OCI-LY7 (cell line): Measurements from ENCODE around the gene C13orf42.

Experiments
- EZH2phosphoT487 ChIP-seq: fragments of 200-600 bp; sonication (generic); IDR thresholded peaks from 2 replicates; pipeline ENCODE4 v1.6.1; 2018; ENCODE audit warnings: low read depth, borderline replicate concordance, mild to moderate bottlenecking, mixed run types, antibody characterized with exemption, low read length, moderate library complexity, mixed read lengths
- TF ChIP-seq, protein P1 (sequence below): fragments of 200-600 bp; sonication (generic); conservative IDR thresholded peaks from 2 replicates; pipeline ENCODE4 v1.5.1; 2014; ENCODE audit warnings: mild to moderate bottlenecking, antibody characterized with exemption, low read length, moderate library complexity, mixed read lengths

DNA sequence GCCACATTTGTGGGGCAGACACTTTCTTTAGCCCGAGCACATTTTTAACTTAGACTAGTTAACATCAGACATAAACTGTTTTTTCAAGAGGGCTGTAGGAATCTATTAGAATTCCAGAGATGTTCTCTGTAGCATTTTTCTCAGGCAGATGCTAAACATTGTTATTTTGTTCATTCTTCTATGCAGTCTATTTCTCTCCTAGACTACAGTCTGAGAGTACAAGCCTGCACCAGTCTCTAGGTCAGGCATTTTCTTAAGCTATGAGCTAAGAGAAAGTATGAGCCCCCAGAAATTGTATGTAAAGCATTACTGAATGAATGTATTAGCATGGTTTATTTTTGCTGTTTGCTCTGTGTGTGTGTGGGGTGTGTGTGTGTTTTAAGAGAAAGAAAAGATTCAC is 923 bp upstream of the C13orf42 start:
- TF ChIP-seq, protein P1, sequence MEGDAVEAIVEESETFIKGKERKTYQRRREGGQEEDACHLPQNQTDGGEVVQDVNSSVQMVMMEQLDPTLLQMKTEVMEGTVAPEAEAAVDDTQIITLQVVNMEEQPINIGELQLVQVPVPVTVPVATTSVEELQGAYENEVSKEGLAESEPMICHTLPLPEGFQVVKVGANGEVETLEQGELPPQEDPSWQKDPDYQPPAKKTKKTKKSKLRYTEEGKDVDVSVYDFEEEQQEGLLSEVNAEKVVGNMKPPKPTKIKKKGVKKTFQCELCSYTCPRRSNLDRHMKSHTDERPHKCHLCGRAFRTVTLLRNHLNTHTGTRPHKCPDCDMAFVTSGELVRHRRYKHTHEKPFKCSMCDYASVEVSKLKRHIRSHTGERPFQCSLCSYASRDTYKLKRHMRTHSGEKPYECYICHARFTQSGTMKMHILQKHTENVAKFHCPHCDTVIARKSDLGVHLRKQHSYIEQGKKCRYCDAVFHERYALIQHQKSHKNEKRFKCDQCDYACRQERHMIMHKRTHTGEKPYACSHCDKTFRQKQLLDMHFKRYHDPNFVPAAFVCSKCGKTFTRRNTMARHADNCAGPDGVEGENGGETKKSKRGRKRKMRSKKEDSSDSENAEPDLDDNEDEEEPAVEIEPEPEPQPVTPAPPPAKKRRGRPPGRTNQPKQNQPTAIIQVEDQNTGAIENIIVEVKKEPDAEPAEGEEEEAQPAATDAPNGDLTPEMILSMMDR, result no peak
- TF ChIP-seq EZH2phosphoT487, result no peak
